H1 (cell line): ENCODE measurements around the gene KIF13A. TPM values are rescaled to one million over a fixed set of nuclear protein-coding genes. Genes with fewer than 3 reads are reported as not detected.

Source experiments
- CTCF ChIA-PET: fragments of 300-600 bp; sonication (Branson Sonifier 250); formaldehyde crosslinking; loops from one replicate; lab custom pipeline; 2021; ENCODE audit not compliant: partially characterized antibody; lab: Charles Lee
- POLR2A ChIA-PET: fragments of 300-600 bp; sonication (Branson Sonifier 250); formaldehyde crosslinking; loops from one replicate; lab custom pipeline; 2021; ENCODE audit warnings: inconsistent platforms; ENCODE audit not compliant: partially characterized antibody; lab: Charles Lee
- DNase-seq, 2 experiments: peaks; one replicate each; pipeline versions ENCODE4 v3.0.0 to v3.0.0-alpha.2; 2010 to 2022; ENCODE audit warnings: low spot score in 2 of 2, low read depth in 1 of 2, mixed read lengths in 1 of 2
- FAIRE-seq: peaks from 2 replicates; lab custom pipeline; 2011; peaks lifted over from hg19 to GRCh38; lab: Jason Lieb, UNC
- H2AFZ ChIP-seq: 2 replicates; pipeline ENCODE4 v1.8.1; 2012; ENCODE audit warnings: low read length, inconsistent platforms
- H2AK5ac ChIP-seq: 2 replicates; pipeline ENCODE4 v1.6.1; 2013; ENCODE audit warnings: low read depth, low read length
- H2BK120ac ChIP-seq: replicated peaks from 2 replicates; pipeline ENCODE3; 2013; ENCODE audit warnings: low read depth, low read length, inconsistent platforms
- H2BK12ac ChIP-seq: 2 replicates; pipeline ENCODE4 v1.6.1; 2013; ENCODE audit warnings: low read depth, low read length
- H2BK15ac ChIP-seq: 2 replicates; pipeline ENCODE4 v1.6.1; 2013; ENCODE audit warnings: low read length
- H2BK20ac ChIP-seq: 2 replicates; pipeline ENCODE4 v1.6.1; 2013; ENCODE audit warnings: low read length
- H2BK5ac ChIP-seq: 2 replicates; pipeline ENCODE4 v1.6.1; 2013; ENCODE audit warnings: low read depth, low read length
- H3K14ac ChIP-seq: 2 replicates; pipeline ENCODE4 v1.6.1; 2013; ENCODE audit warnings: inconsistent platforms; ENCODE audit not compliant: insufficient read length
- H3K18ac ChIP-seq: 2 replicates; pipeline ENCODE4 v1.6.1; 2013; ENCODE audit warnings: low read length; ENCODE audit errors: extremely low read depth
- H3K23ac ChIP-seq: 2 replicates; pipeline ENCODE4 v1.6.1; 2013; ENCODE audit warnings: inconsistent platforms; ENCODE audit not compliant: insufficient read length
- H3K23me2 ChIP-seq: 2 replicates; pipeline ENCODE4 v1.6.1; 2013; ENCODE audit warnings: low read depth, low read length
- H3K27ac ChIP-seq: 2 replicates; pipeline ENCODE4 v1.6.1; 2011; ENCODE audit warnings: low read depth, low read length, inconsistent platforms
- H3K27me3 ChIP-seq, 4 experiments: replicated peaks in 1 of 4; 1 replicate in 1 of 4; 2 replicates in 3 of 4; pipeline versions ENCODE4 v1.6.1 to v1.8.1; 2011 to 2013; ENCODE audit warnings: low read length in 3 of 4, mild to moderate bottlenecking in 3 of 4, inconsistent platforms in 2 of 4, mixed read lengths in 2 of 4, moderate library complexity in 1 of 4; ENCODE audit not compliant: control insufficient read depth in 3 of 4, insufficient read depth in 3 of 4; ENCODE audit errors: extremely low read depth in 1 of 4
- H3K36me3 ChIP-seq, 4 experiments: 2 replicates each; pipeline versions ENCODE4 v1.6.1 to v1.8.1; 2011 to 2013; ENCODE audit warnings: mild to moderate bottlenecking in 4 of 4, low read length in 3 of 4, moderate library complexity in 2 of 4, control low read depth in 1 of 4, inconsistent platforms in 1 of 4; ENCODE audit not compliant: insufficient read depth in 4 of 4, control insufficient read depth in 2 of 4
- H3K4ac ChIP-seq: replicated peaks from 2 replicates; pipeline ENCODE3; 2013; ENCODE audit warnings: low read length, low read depth, mixed read lengths, inconsistent platforms; ENCODE audit not compliant: insufficient read length
- H3K4me1 ChIP-seq, 4 experiments: replicated peaks in 1 of 4; 1 replicate in 1 of 4; 2 replicates in 3 of 4; pipeline versions ENCODE4 v1.6.1 to v1.8.1; 2011 to 2013; ENCODE audit warnings: low read length in 3 of 4, inconsistent platforms in 2 of 4, mixed read lengths in 1 of 4; ENCODE audit not compliant: insufficient read depth in 4 of 4, control insufficient read depth in 3 of 4
- H3K4me2 ChIP-seq, 2 experiments: 2 replicates each; pipeline versions ENCODE4 v1.6.1 to v1.8.1; 2011 to 2013; ENCODE audit warnings: low read depth in 2 of 2, low read length in 2 of 2, control low read depth in 1 of 2, inconsistent platforms in 1 of 2, mild to moderate bottlenecking in 1 of 2; ENCODE audit not compliant: insufficient read depth in 1 of 2
- H3K4me3 ChIP-seq, 4 experiments: fragments of 200-600, 300-600 bp in 1 of 4; sonication (generic), shearing (Covaris generic), sonication (Bioruptor Twin) in 1 of 4; 2 replicates each; pipeline versions ENCODE4 v1.5.1 to v1.8.1; 2011 to 2016; ENCODE audit warnings: low read length in 4 of 4, low read depth in 3 of 4, control low read depth in 2 of 4, inconsistent platforms in 2 of 4, mild to moderate bottlenecking in 2 of 4, mixed read lengths in 1 of 4, moderate library complexity in 1 of 4; ENCODE audit not compliant: insufficient read depth in 2 of 4; ENCODE audit errors: extremely low read depth in 1 of 4
- H3K56ac ChIP-seq: replicated peaks from 2 replicates; pipeline ENCODE3; 2013; ENCODE audit warnings: low read depth, mild to moderate bottlenecking, mixed read lengths, low read length, inconsistent platforms; ENCODE audit not compliant: insufficient read length
- H3K79me1 ChIP-seq: 2 replicates; pipeline ENCODE4 v1.6.1; 2013; ENCODE audit warnings: low read depth, low read length, control low read depth
- H3K79me2 ChIP-seq, 2 experiments: 2 replicates each; pipeline versions ENCODE4 v1.6.1 to v1.8.1; 2012 to 2013; ENCODE audit warnings: low read length in 2 of 2, mild to moderate bottlenecking in 2 of 2, inconsistent platforms in 1 of 2; ENCODE audit not compliant: insufficient read depth in 2 of 2, control insufficient read depth in 1 of 2
- H3K9ac ChIP-seq, 4 experiments: replicated peaks in 1 of 4; 1 replicate in 1 of 4; 2 replicates in 3 of 4; pipeline versions ENCODE4 v1.6.1 to v1.8.1; 2011 to 2013; ENCODE audit warnings: low read depth in 3 of 4, low read length in 3 of 4, control low read depth in 2 of 4, mild to moderate bottlenecking in 2 of 4, moderate library complexity in 2 of 4, inconsistent platforms in 1 of 4; ENCODE audit errors: extremely low read depth in 1 of 4
- H3K9me3 ChIP-seq, 2 experiments: 2 replicates each; pipeline versions ENCODE4 v1.6.1 to v1.8.1; 2012 to 2013; ENCODE audit warnings: mild to moderate bottlenecking in 2 of 2, moderate library complexity in 2 of 2, control low read depth in 1 of 2, inconsistent platforms in 1 of 2, low read depth in 1 of 2, low read length in 1 of 2, mixed read lengths in 1 of 2; ENCODE audit not compliant: insufficient read depth in 2 of 2
- H4K20me1 ChIP-seq, 2 experiments: replicated peaks in 1 of 2; 2 replicates each; pipeline versions ENCODE3 to v1.8.1; 2011 to 2013; ENCODE audit warnings: inconsistent platforms in 2 of 2, low read length in 2 of 2, mild to moderate bottlenecking in 1 of 2; ENCODE audit not compliant: insufficient read depth in 2 of 2, control insufficient read depth in 1 of 2
- H4K5ac ChIP-seq: 2 replicates; pipeline ENCODE4 v1.6.1; 2013; ENCODE audit warnings: low read length, low read depth, mixed read lengths, inconsistent platforms; ENCODE audit not compliant: insufficient read length
- H4K8ac ChIP-seq: 2 replicates; pipeline ENCODE4 v1.8.0; 2013; ENCODE audit warnings: mild to moderate bottlenecking, moderate library complexity, low read length, inconsistent platforms; ENCODE audit not compliant: insufficient read depth; ENCODE audit errors: extremely low read depth
- H4K91ac ChIP-seq: replicated peaks from 2 replicates; pipeline ENCODE3; 2013; ENCODE audit warnings: low read length, mixed read lengths, inconsistent platforms; ENCODE audit not compliant: insufficient read length
- ATF2 ChIP-seq: IDR thresholded peaks from 2 replicates; pipeline ENCODE4 v1.6.1; 2012; ENCODE audit warnings: low read length, inconsistent platforms
- CHD2 ChIP-seq: IDR thresholded peaks from 2 replicates; pipeline ENCODE4 v1.6.1; 2012; ENCODE audit warnings: low read length, improper control_type of control experiment
- CTBP2 ChIP-seq: IDR thresholded peaks from 2 replicates; pipeline ENCODE4 v1.7.0; 2011; ENCODE audit warnings: borderline replicate concordance, mild to moderate bottlenecking, moderate library complexity, mixed read lengths, low read length; ENCODE audit not compliant: insufficient read depth, insufficient read length
- E2F6 ChIP-seq: IDR thresholded peaks from 2 replicates; pipeline ENCODE4 v1.6.1; 2012; ENCODE audit warnings: inconsistent platforms
- EGR1 ChIP-seq: IDR thresholded peaks from 2 replicates; pipeline ENCODE4 v1.6.1; 2011; ENCODE audit warnings: low read depth, low read length, borderline replicate concordance
- EZH2 ChIP-seq: fragments of 200-600 bp; sonication (generic); IDR thresholded peaks from 2 replicates; pipeline ENCODE4 v1.7.1; 2012; ENCODE audit warnings: low read depth, mild to moderate bottlenecking, moderate library complexity, low read length, inconsistent platforms; ENCODE audit not compliant: severe bottlenecking
- HDAC2 ChIP-seq, 2 experiments: fragments of 300-600 bp in 1 of 2; sonication (generic) in 1 of 2; IDR thresholded peaks; 2 replicates each; pipeline ENCODE4 v1.6.1; 2011 to 2012; ENCODE audit warnings: low read depth in 2 of 2, low read length in 2 of 2, mild to moderate bottlenecking in 2 of 2, moderate library complexity in 2 of 2, borderline replicate concordance in 1 of 2, inconsistent platforms in 1 of 2
- JUND ChIP-seq: IDR thresholded peaks from 2 replicates; pipeline ENCODE4 v1.6.1; 2011; ENCODE audit warnings: mild to moderate bottlenecking, improper control_type of control experiment, low read length
- NRF1 ChIP-seq: IDR thresholded peaks from 2 replicates; pipeline ENCODE4 v1.6.1; 2011; ENCODE audit warnings: mild to moderate bottlenecking, low read depth, low read length, improper control_type of control experiment
- SIRT6 ChIP-seq: IDR thresholded peaks from one replicate; pipeline ENCODE4 v1.7.1; 2012; ENCODE audit warnings: low read length, inconsistent platforms
- SUZ12 ChIP-seq: fragments of 200-600 bp; sonication (generic); IDR thresholded peaks from 2 replicates; pipeline ENCODE4 v1.6.1; 2012; ENCODE audit warnings: mild to moderate bottlenecking, inconsistent platforms, low read length, moderate library complexity, mixed read lengths
- WGBS, 2 experiments: shearing (Covaris generic) in 1 of 2; methylation state at CpG; one replicate each; pipeline versions ENCODE4 v1.1.6 to v1.1.7; 2013 to 2015; ENCODE audit warnings: low lambda C conversion rate in 2 of 2, mixed read lengths in 2 of 2, inconsistent platforms in 1 of 2, low coverage in 1 of 2, missing lambda C conversion rate in 1 of 2; ENCODE audit not compliant: insufficient replicate concordance in 2 of 2, insufficient coverage in 1 of 2, insufficient read length in 1 of 2; ENCODE audit errors: extremely low coverage in 1 of 2, missing lambda C conversion rate in 1 of 2; 5-methylcytosine and 5-hydroxymethylcytosine counted together
- polyA plus RNA-seq, 7 experiments: library from polyadenylated mRNA; depleted of rRNA in 3 of 7; stranded (reverse) in 5 of 7; unstranded in 2 of 7; fragments of >200 nt in 5 of 7; fragments of 200-250 nt in 2 of 7; gene quantifications; 1 replicate in 5 of 7; 2 replicates in 1 of 7; 4 replicates in 1 of 7; pipeline versions ENCODE4 v1.2.1 to v1.2.3, GENCODE V29; 2011 to 2013; ENCODE audit warnings: missing spikeins in 2 of 7, mixed read lengths in 2 of 7
- total RNA-seq: library from RNA; stranded (reverse); fragmentation: NEBNext Ultra II Directional; extraction: Animal tissue kit (Norgen Biotek cat#: 25700); gene quantifications from 2 replicates; pipeline ENCODE4 v1.2.1, GENCODE V29; 2021

The KIF13A gene
- total and polyA plus RNA-seq, 2 of the 8 experiments (the other 6 are each of a cell fraction or from before 2014, with no cell fraction given), result 14.7 to 40.8 TPM

- no peak overlapping the region for H3K9ac ChIP-seq
- H3K79me1 ChIP-seq, result peaks cover 6% of the 10 kb centered on the region
- FAIRE-seq (no peak), DNase-seq (no peak)
- no peak overlapping the region for H3K4me3 ChIP-seq
- H3K79me2 ChIP-seq, result peaks cover 0 to 87% of the 10 kb centered on the region in 2 experiments; a peak in 2 of 4 replicates
- H4K5ac ChIP-seq, result no peak overlapping the region
- peaks cover 0 to 7% (median 5%) of the 10 kb centered on the region in 4 experiments; a peak in 5 of 7 replicates for H3K4me1 ChIP-seq
- no peaks in the 10 kb centered on the region for H3K23me2 ChIP-seq
- H2BK5ac ChIP-seq, result no peak overlapping the region
- no peak overlapping the region for H4K8ac ChIP-seq
- no peak overlapping the region for H2BK12ac ChIP-seq
- no peak overlapping the region for H2AK5ac ChIP-seq
- H3K4me2 ChIP-seq, result no peak overlapping the region
- H3K18ac ChIP-seq, result no peak overlapping the region
- H3K9me3 ChIP-seq, result no peaks in the 10 kb centered on the region
- H3K4ac ChIP-seq, result no peak overlapping the region
- no peak overlapping the region for H3K23ac ChIP-seq
- H3K36me3 ChIP-seq, result no peaks in the 10 kb centered on the region
- no peak overlapping the region for H3K27ac ChIP-seq
- ChIA-PET CTCF (interaction anchor here (0.5 to 1.1 kb wide), 3 partner anchors 16 to 323 kb away, joined by 3 to 4 read pairs (median 3); no protein-coding TSS in a partner anchor), POLR2A (interaction anchor here (0.6 kb wide), 1 partner anchor 204 kb away, joined by 3 read pairs; no protein-coding TSS in a partner anchor)
- H2BK20ac ChIP-seq, result no peak overlapping the region
- H3K14ac ChIP-seq, result no peak overlapping the region
- no peak overlapping the region for H2BK15ac ChIP-seq
- no peak overlapping the region for H3K56ac ChIP-seq
- H2BK120ac ChIP-seq, result no peak overlapping the region
- no peaks in the 10 kb centered on the region for H4K20me1 ChIP-seq
- no peak overlapping the region for H4K91ac ChIP-seq
- H2AFZ ChIP-seq, result no peak overlapping the region
- 85% methylated on average over 4 of the region's 4 CpGs; no CpG with 5 or more reads in 1 of the 2 experiments for WGBS, 2 experiments
- H3K27me3 ChIP-seq, result no peaks in the 10 kb centered on the region
- TF ChIP-seq CTBP2 (no peak), SIRT6 (no peak), ATF2 (no peak), NRF1 (no peak), EZH2 (no peak), HDAC2 (IDR thresholded peaks at IDR 0.05; ENCODE audit: borderline replicate concordance in 1 of 2, low read depth in 2 of 2, low read length in 2 of 2) (no peak), JUND (no peak), E2F6 (no peak), EGR1 (no peak), SUZ12 (no peak), CHD2 (no peak)
These were observed 67.9 kb downstream of the KIF13A start for GRCh38 chr6:17919496-17919895.
